Mesothelial cell of epicardium (in vitro differentiated cells): Measurements from ENCODE around the gene TYROBP. TPM values are rescaled to one million over a fixed set of nuclear protein-coding genes. Genes with fewer than 3 reads are reported as not detected.

Experiments used
- DNase-seq, 2 experiments: peaks; one replicate each; pipeline ENCODE4 v3.0.0; 2021; ENCODE audit warnings: low spot score in 2 of 2; ENCODE audit not compliant: unreplicated experiment in 2 of 2
- H3K27ac Mint-ChIP-seq: 2 replicates; pipeline ENCODE4 v1.8.0; 2021; ENCODE audit warnings: mixed read lengths
- H3K27me3 Mint-ChIP-seq: 2 replicates; pipeline ENCODE4 v1.8.0; 2021; ENCODE audit warnings: low read depth, mixed read lengths
- H3K36me3 Mint-ChIP-seq: 2 replicates; pipeline ENCODE4 v1.8.0; 2021; ENCODE audit warnings: mixed read lengths
- H3K4me1 Mint-ChIP-seq: 2 replicates; pipeline ENCODE4 v1.8.0; 2021; ENCODE audit warnings: mixed read lengths
- H3K4me3 Mint-ChIP-seq: 2 replicates; pipeline ENCODE4 v1.8.0; 2021; ENCODE audit warnings: mild to moderate bottlenecking, moderate library complexity, mixed read lengths
- H3K9me3 Mint-ChIP-seq: 2 replicates; pipeline ENCODE4 v1.8.0; 2021; ENCODE audit warnings: mixed read lengths
- total RNA-seq: library from RNA; stranded (reverse); gene quantifications from 3 replicates; pipeline ENCODE4 v1.2.1, GENCODE V29; 2021
- TF ChIP-seq, protein P1 (sequence below): fragments of 200-600 bp; sonication (generic); IDR thresholded peaks from one replicate; pipeline ENCODE4 v1.5.0; 2021; ENCODE audit warnings: antibody characterized with exemption; ENCODE audit not compliant: unreplicated experiment

The TYROBP gene
- total RNA-seq, 1 donor from 2014 or later = not detected

DNA sequence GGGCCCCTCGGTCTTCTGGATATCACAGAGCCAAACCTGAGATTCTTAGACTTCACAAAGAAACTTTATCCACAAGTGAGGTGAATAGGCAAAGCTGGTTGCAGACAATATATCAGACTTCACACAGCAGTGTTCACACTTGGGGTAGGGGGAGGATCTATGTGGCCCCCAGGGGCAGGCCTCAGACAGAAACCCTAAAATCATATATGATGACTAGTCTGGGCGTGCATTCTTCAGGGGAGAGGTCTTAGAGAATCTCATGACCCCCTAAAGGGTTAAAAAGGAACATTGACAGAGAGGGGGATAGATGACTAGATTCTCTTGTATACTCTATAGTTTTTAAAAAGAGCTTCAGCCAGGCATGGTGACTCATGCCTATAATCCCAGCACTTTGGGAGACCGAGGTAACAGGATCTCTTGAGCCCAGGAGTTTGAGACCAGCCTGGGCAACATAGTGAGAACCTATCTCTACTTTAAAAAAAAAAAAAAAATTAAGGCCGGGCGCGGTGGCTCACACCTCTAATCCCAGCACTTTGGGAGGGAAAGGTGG is 2.8 kb downstream of the TYROBP start:
- peaks cover 21% of the 10 kb centered on the region for H3K4me1 Mint-ChIP-seq
- TF ChIP-seq, protein P1, sequence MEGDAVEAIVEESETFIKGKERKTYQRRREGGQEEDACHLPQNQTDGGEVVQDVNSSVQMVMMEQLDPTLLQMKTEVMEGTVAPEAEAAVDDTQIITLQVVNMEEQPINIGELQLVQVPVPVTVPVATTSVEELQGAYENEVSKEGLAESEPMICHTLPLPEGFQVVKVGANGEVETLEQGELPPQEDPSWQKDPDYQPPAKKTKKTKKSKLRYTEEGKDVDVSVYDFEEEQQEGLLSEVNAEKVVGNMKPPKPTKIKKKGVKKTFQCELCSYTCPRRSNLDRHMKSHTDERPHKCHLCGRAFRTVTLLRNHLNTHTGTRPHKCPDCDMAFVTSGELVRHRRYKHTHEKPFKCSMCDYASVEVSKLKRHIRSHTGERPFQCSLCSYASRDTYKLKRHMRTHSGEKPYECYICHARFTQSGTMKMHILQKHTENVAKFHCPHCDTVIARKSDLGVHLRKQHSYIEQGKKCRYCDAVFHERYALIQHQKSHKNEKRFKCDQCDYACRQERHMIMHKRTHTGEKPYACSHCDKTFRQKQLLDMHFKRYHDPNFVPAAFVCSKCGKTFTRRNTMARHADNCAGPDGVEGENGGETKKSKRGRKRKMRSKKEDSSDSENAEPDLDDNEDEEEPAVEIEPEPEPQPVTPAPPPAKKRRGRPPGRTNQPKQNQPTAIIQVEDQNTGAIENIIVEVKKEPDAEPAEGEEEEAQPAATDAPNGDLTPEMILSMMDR = no peak
- peak overlapping the region; percentile 5 for H3K27ac Mint-ChIP-seq
- DNase-seq = no peak
- no peaks in the 10 kb centered on the region for H3K27me3 Mint-ChIP-seq
- no peaks in the 10 kb centered on the region for H3K9me3 Mint-ChIP-seq
- H3K36me3 Mint-ChIP-seq = no peaks in the 10 kb centered on the region
- H3K4me3 Mint-ChIP-seq = no peak overlapping the region

DNA sequence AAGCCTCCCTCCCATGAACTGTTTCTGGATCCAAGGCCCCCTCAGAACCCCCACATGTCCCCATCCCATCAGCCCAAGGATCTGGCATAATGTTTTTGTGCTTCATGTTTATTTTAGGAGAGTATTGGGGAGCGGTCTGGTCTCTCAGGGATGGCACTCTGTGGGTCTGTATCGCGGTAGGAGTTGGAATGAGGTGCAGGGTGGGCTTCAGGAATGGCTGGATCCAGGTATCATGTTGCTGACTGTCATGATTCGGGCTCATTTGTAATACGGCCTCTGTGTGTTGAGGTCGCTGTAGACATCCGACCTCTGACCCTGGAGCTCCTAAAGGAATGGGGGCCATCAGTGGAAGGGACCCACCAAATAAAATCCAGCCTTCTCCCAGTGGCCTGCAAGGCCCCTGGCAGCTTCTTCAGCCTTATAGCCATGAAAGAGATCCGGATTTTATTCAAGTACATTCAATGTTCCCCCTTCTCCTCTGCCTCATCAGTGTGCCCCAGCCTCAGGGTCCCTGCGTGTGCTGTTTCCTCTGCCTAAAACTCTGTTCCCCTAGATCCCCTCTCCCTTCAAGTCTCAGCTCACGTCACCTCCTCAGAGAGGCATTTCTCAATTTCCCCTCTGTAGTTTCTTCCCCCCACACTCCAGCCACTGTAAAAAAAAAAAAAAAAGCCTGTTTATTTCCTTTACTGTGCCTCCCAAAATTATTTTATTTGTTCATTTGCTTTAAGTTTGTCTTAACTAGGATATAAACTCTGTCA is 3.6 kb downstream of the TYROBP start:
- Mint-ChIP-seq H3K4me3 (no peak overlapping the region), H3K27me3 (no peaks in the 10 kb centered on the region), H3K27ac (peak overlapping the region; percentile 5), H3K9me3 (no peaks in the 10 kb centered on the region), H3K4me1 (peaks cover 21% of the 10 kb centered on the region), H3K36me3 (no peaks in the 10 kb centered on the region)
- no peak for DNase-seq
- TF ChIP-seq, protein P1 = no peak

DNA sequence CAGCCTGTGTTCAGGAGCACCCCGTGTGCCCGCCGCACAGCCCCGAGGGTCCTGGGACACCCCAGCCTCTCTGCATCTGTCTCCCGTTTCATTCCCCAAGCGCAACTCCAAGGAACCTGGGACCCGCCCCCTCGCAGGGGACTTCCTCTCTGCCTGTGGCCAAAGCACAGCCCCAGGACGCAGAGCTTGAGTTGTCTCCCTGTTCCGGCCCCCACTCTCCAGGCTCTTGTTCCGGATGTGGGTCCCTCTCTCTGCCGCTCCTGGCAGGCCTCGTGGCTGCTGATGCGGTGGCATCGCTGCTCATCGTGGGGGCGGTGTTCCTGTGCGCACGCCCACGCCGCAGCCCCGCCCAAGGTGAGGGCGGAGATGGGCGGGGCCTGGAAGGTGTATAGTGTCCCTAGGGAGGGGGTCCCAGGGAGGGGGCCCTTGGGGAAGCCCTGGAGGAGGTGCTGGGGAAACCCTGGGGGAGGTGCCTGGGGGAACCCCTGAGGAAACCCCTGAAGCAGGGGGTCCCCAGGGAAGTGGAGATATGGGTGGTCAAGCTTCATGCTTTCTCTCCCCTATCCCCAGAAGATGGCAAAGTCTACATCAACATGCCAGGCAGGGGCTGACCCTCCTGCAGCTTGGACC is 4.4 kb downstream of the TYROBP start:
- no peaks in the 10 kb centered on the region for H3K9me3 Mint-ChIP-seq
- H3K4me3 Mint-ChIP-seq = peak overlapping the region; percentile 66
- H3K4me1 Mint-ChIP-seq = peaks cover 25% of the 10 kb centered on the region
- no peaks in the 10 kb centered on the region for H3K27me3 Mint-ChIP-seq
- H3K27ac Mint-ChIP-seq = peak overlapping the region; percentile 87
- peak; percentile 31 to 61 for DNase-seq
- H3K36me3 Mint-ChIP-seq = no peaks in the 10 kb centered on the region
- TF ChIP-seq, protein P1 = no peak

DNA sequence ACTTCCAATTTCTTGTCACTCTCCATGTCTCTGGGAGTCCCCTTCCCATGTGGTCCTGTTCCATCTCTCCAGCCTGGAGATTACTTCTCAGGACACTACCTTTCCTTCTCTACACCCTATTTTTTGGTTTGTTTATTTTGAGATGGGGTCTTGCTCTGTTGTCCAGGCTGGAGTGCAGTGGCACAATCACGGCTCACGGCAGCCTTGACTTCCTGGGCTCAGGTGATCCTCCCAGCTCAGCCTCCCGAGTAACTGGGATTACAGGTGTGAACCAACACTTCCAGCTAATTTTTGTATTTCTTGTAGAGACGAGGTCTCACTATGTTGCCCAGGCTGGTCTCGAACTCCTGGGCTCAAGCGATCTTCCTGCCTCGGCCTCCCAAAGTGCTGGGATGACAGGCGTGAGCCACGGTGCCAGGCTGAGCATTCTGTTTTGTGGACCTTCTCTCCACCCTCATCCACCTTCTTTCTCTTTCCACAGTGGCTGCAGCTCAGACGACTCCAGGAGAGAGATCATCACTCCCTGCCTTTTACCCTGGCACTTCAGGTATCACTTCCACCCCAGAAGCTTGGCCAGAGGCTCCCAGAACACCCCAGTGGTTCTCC is 5.1 kb downstream of the TYROBP start:
- TF ChIP-seq, protein P1 = no peak
- Mint-ChIP-seq H3K4me3 (peak overlapping the region; percentile 66), H3K4me1 (peaks cover 26% of the 10 kb centered on the region), H3K27me3 (no peaks in the 10 kb centered on the region), H3K9me3 (no peaks in the 10 kb centered on the region), H3K36me3 (no peaks in the 10 kb centered on the region), H3K27ac (peak overlapping the region; percentile 87)
- no peak for DNase-seq

- H3K27me3 Mint-ChIP-seq = no peaks in the 10 kb centered on the region
- H3K4me1 Mint-ChIP-seq = peaks cover 26% of the 10 kb centered on the region
- no peaks in the 10 kb centered on the region for H3K9me3 Mint-ChIP-seq
- peak within 1 kb of the TSS; percentile 87 for H3K27ac Mint-ChIP-seq
- DNase-seq = no peak
- H3K36me3 Mint-ChIP-seq = no peaks in the 10 kb centered on the region
- TF ChIP-seq, protein P1 = no peak
- H3K4me3 Mint-ChIP-seq = peak within 1 kb of the TSS; percentile 95
Observed at GRCh38 chr19:35901854-35902661, 6.0 kb downstream of the TYROBP start, which contains the start of gene HCST. TSS of gene HCST (plus strand) at chr19:35902529. CDS start at chr19:35902594, 65 bp downstream.
